Gastrocnemius medialis (tissue), 4 donors: ENCODE measurements around the gene PPP4R3B. TPM values are rescaled to one million over a fixed set of nuclear protein-coding genes. Genes with fewer than 3 reads are reported as not detected.
"Not testable (repeated sequence)": the region's sequence is repeated elsewhere in the genome, so short reads cannot be mapped to it uniquely, and the experiment has no call there.

Experiments used
- ATAC-seq, 2 donors: fragments of 150-250 bp; one replicate each; pipeline ENCODE4 v1.9.1; 2016
- DNase-seq, 2 donors: peaks; one replicate each; pipeline ENCODE4 v3.0.0-alpha.2; 2019
- H3K27ac ChIP-seq, 4 donors: fragments of 200-600 bp; sonication (generic); 1 replicate in 1 of 4; 2 replicates in 3 of 4; pipeline ENCODE4 v1.5.1; 2016 to 2018; ENCODE audit warnings: mild to moderate bottlenecking in 2 of 4, moderate library complexity in 1 of 4
- H3K27me3 ChIP-seq, 3 donors: fragments of 200-600 bp; sonication (generic) in 2 of 3; 1 replicate in 1 of 3; 2 replicates in 2 of 3; pipeline versions ENCODE4 v1.5.1 to v1.6.0; 2016 to 2019; ENCODE audit warnings: mild to moderate bottlenecking in 1 of 3, moderate library complexity in 1 of 3
- H3K36me3 ChIP-seq, 2 donors: fragments of 200-600 bp; sonication (generic) in 1 of 2; one replicate each; pipeline ENCODE4 v1.5.1; 2017 to 2018
- H3K4me1 ChIP-seq, 2 donors: fragments of 200-600 bp; sonication (generic) in 1 of 2; one replicate each; pipeline ENCODE4 v1.5.1; 2016 to 2017; ENCODE audit warnings: mild to moderate bottlenecking in 2 of 2
- H3K4me3 ChIP-seq, 4 donors: fragments of 200-600 bp; sonication (generic) in 3 of 4; 1 replicate in 1 of 4; 2 replicates in 3 of 4; pipeline ENCODE4 v1.5.1; 2016 to 2019; ENCODE audit warnings: mild to moderate bottlenecking in 2 of 4
- H3K9me3 ChIP-seq, 3 donors: fragments of 200-600 bp; sonication (generic) in 2 of 3; 1 replicate in 1 of 3; 2 replicates in 2 of 3; pipeline ENCODE4 v1.5.1; 2016 to 2019
- CTCF ChIP-seq, 5 experiments: fragments of 450-650 bp in 3 of 5; fragments of 200-600 bp in 2 of 5; sonication (generic) in 2 of 5; IDR thresholded peaks in 4 of 5; conservative IDR thresholded peaks in 1 of 5; 1 replicate in 4 of 5; 2 replicates in 1 of 5; pipeline ENCODE4 v1.5.1; 2016 to 2019; ENCODE audit warnings: antibody characterized with exemption in 5 of 5, mild to moderate bottlenecking in 3 of 5, moderate library complexity in 3 of 5
- POLR2A ChIP-seq, 2 donors: fragments of 450-650 bp; IDR thresholded peaks; one replicate each; pipeline ENCODE4 v1.6.1; 2017; ENCODE audit warnings: antibody characterized with exemption in 2 of 2, mild to moderate bottlenecking in 2 of 2, moderate library complexity in 2 of 2
- in situ Hi-C, 4 donors: fragments of 200-750 bp; cut with MboI; loops; one replicate each; pipeline versions ENCODE4 v1.15.0 to v1.8.0; 2017; ENCODE audit warnings: low sequenced_read_pairs in 4 of 4
- intact Hi-C: fragments of 100-400 bp; cut with DNase I; formaldehyde crosslinking; loops from one replicate; pipeline ENCODE4 v1.15.1; 2023; ENCODE audit warnings: low total_unique reads
- total RNA-seq, 4 donors: library from RNA; depleted of rRNA; stranded (reverse); fragments of >200 nt; gene quantifications; one replicate each; pipeline versions ENCODE4 v1.1.0 to v1.2.3, GENCODE V29; 2016

The PPP4R3B gene
- total RNA-seq, 4 donors from 2014 or later: 20.6 to 30.3 (median 25.4) TPM

DNA sequence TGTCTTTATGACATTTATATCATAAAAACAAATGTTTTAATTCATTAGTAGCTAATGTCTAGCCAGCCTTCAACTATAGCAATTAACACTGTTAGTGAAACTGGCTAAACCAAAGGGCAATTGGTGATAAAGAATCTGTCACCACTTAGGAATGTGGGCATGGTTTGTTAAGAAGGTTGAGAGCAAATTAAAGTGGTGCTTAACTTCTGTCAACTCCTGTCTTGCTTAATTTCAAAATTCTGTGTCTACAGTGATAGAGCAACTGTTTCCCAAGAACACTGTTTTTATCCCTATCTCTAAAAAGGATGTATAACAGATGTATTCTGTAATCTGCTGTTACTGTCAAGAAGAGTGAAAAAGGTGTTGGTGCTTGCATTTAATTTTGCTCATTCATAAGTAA, 61.4 kb downstream of the PPP4R3B start:
- ATAC-seq (no peak), DNase-seq (no peak)
- in situ Hi-C loops: no loop called here
- no peak overlapping the region for H3K4me3 ChIP-seq
- H3K9me3 ChIP-seq: no peaks in the 10 kb centered on the region
- intact Hi-C loops: no loop called here
- peaks cover 0 to 60% of the 10 kb centered on the region in 2 donors for H3K36me3 ChIP-seq
- H3K27me3 ChIP-seq: no peaks in the 10 kb centered on the region
- H3K27ac ChIP-seq: no peak overlapping the region
- no peaks in the 10 kb centered on the region for H3K4me1 ChIP-seq
- TF ChIP-seq POLR2A (IDR thresholded peaks at IDR 0.05) (no peak), CTCF (IDR thresholded peaks at IDR 0.05 in 4 of 5, conservative IDR thresholded peaks at IDR 0.05 in 1 of 5) (no peak)

DNA sequence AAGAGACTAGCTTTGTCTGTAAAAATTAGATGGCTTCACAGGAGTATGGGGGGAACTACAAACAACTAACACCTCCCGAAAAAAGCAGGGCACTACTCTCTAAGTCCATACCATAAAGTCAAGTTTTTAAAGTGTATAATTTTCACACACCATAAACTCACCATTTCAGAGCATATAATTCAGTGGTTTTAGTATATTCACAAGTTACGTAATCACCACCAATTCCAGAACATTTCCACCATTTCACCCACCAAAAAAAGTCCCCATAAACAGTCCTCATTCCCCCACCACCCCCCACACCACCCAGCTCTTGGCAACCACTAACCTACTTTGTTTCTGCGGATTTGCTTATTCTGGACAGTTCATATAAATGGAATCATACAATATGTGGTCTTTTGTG, 64.1 kb downstream of the PPP4R3B start:
- in situ Hi-C loops (no loop called here), intact Hi-C loops (no loop called here)
- TF ChIP-seq POLR2A (IDR thresholded peaks at IDR 0.05): no peak
- TF ChIP-seq CTCF (IDR thresholded peaks at IDR 0.05 in 4 of 5, conservative IDR thresholded peaks at IDR 0.05 in 1 of 5): no peak
- Histone ChIP-seq H3K9me3 (no peaks in the 10 kb centered on the region), H3K4me3 (no peak overlapping the region), H3K4me1 (no peaks in the 10 kb centered on the region), H3K27ac (no peak overlapping the region), H3K27me3 (no peaks in the 10 kb centered on the region), H3K36me3 (peaks cover 0 to 41% of the 10 kb centered on the region in 2 donors)
- no peak for ATAC-seq
- DNase-seq: no peak

- H3K27ac ChIP-seq: no peak overlapping the region
- in situ Hi-C loops (no loop called here), intact Hi-C loops (no loop called here)
- H3K36me3 ChIP-seq: peaks cover 0 to 13% of the 10 kb centered on the region in 2 donors
- H3K4me3 ChIP-seq: no peak overlapping the region
- TF ChIP-seq POLR2A (IDR thresholded peaks at IDR 0.05) (no peak), CTCF (IDR thresholded peaks at IDR 0.05 in 4 of 5, conservative IDR thresholded peaks at IDR 0.05 in 1 of 5) (no peak)
- no peak for ATAC-seq
- H3K4me1 ChIP-seq: no peaks in the 10 kb centered on the region
- H3K9me3 ChIP-seq: no peaks in the 10 kb centered on the region
- no peaks in the 10 kb centered on the region for H3K27me3 ChIP-seq
- DNase-seq: no peak
These were observed 66.9 kb downstream of the PPP4R3B start for GRCh38 chr2:55550368-55551102.

DNA sequence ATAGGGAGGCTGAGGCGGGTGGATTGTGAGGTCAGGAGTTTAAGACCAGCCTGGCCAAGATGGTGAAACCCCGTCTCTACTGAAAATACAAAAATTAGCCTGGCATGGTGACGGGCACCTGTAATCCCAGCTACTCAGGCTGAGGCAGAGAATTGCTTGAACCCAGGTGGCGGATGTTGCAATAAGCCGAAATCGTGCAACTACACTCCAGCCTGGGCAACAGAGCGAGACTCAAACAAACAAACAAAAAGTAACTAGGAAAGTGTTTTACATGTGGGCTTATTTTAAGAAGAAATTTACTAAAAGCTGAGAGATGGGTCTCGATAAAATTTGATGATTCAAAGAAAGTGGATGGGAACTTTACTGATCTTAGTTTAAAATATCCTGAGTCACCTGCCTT, 69.7 kb downstream of the PPP4R3B start:
- ATAC-seq, H3K36me3 ChIP-seq: not testable (repeated sequence)

GRCh38 chr2:55547001-55547400, 70.4 kb downstream of the PPP4R3B start:
- DNase-seq: no peak
- H3K36me3 ChIP-seq: no peaks in the 10 kb centered on the region
- no peaks in the 10 kb centered on the region for H3K9me3 ChIP-seq
- TF ChIP-seq POLR2A (IDR thresholded peaks at IDR 0.05) (no peak), CTCF (IDR thresholded peaks at IDR 0.05 in 4 of 5, conservative IDR thresholded peaks at IDR 0.05 in 1 of 5) (no peak)
- no peak for ATAC-seq
- H3K27ac ChIP-seq: no peak overlapping the region
- intact Hi-C loops: no loop called here
- in situ Hi-C loops: no loop called here
- no peaks in the 10 kb centered on the region for H3K4me1 ChIP-seq
- no peak overlapping the region for H3K4me3 ChIP-seq
- H3K27me3 ChIP-seq: no peaks in the 10 kb centered on the region

More for the DNA sequence above, 69.7 kb downstream of the PPP4R3B start:
- H3K27me3 ChIP-seq, H3K9me3 ChIP-seq, H3K4me3 ChIP-seq, intact Hi-C loops, DNase-seq, in situ Hi-C loops, H3K27ac ChIP-seq, H3K4me1 ChIP-seq: not testable (repeated sequence)
